A549 (cell line): ENCODE data around the gene PAFAH1B2. TPM values are rescaled to one million over a fixed set of nuclear protein-coding genes. Genes with fewer than 3 reads are reported as not detected.

ENCODE experiments used
- ATAC-seq, 2 experiments: fragments of 200-7000 bp in 1 of 2; fragments of >200 bp in 1 of 2; cut with Nextera tagmentation in 1 of 2; cut with Tn5 transposase in 1 of 2; 3 replicates each; pipeline versions ENCODE4 v1.8.0 to v1.9.1; 2018 to 2020; ENCODE audit warnings: mild to moderate bottlenecking in 1 of 2, moderate library complexity in 1 of 2
- CTCF ChIA-PET: fragments of 300-600 bp; sonication (Branson Sonifier 250); formaldehyde crosslinking; extraction: SDS; loops from one replicate; lab custom pipeline; 2021; ENCODE audit warnings: antibody characterized with exemption, inconsistent platforms; lab: Yijun Ruan, JAX
- POLR2A ChIA-PET: fragments of 350-600 bp; formaldehyde crosslinking; extraction: SDS; loops from one replicate; lab custom pipeline; 2021; ENCODE audit warnings: antibody characterized with exemption, inconsistent platforms; lab: Yijun Ruan, JAX
- DNase-seq, 2 experiments: peaks; one replicate each; pipeline versions ENCODE4 v3.0.0 to v3.0.0-alpha.2; 2011 to 2016; ENCODE audit warnings: low read depth in 1 of 2, low spot score in 1 of 2
- FAIRE-seq: peaks from 2 replicates; lab custom pipeline; 2011; peaks lifted over from hg19 to GRCh38; lab: Jason Lieb, UNC
- H3K27ac ChIP-seq, 2 experiments: fragments of >200 bp; sonication (Bioruptor Twin); formaldehyde crosslinking; 3 replicates each; pipeline ENCODE4 v1.5.1; 2016 to 2017
- H3K4me1 ChIP-seq: fragments of >200 bp; sonication (Bioruptor Twin); formaldehyde crosslinking; 3 replicates; pipeline ENCODE4 v1.6.1; 2016
- H3K4me2 ChIP-seq: fragments of >200 bp; sonication (Bioruptor Twin); formaldehyde crosslinking; 3 replicates; pipeline ENCODE4 v1.6.1; 2016
- H3K4me3 ChIP-seq: fragments of >200 bp; sonication (Bioruptor Twin); formaldehyde crosslinking; 3 replicates; pipeline ENCODE4 v1.5.1; 2016
- H3K9me3 ChIP-seq: fragments of >200 bp; sonication (Bioruptor Twin); formaldehyde crosslinking; 3 replicates; pipeline ENCODE4 v1.6.1; 2016
- CBX8 ChIP-seq: fragments of 200-600 bp; sonication (generic); IDR thresholded peaks from 2 replicates; pipeline ENCODE4 v1.6.1; 2016
- CEBPB ChIP-seq, 2 experiments: fragments of >200 bp in 1 of 2; sonication (Bioruptor Twin) in 1 of 2; formaldehyde crosslinking in 1 of 2; IDR thresholded peaks; 2 replicates each; pipeline ENCODE4 v1.6.1; 2012 to 2016
- CHD2 ChIP-seq: fragments of 150-350 bp; IDR thresholded peaks from 2 replicates; pipeline ENCODE4 v1.6.1; 2014; ENCODE audit warnings: low read length; ENCODE audit not compliant: partially characterized antibody
- CHD4 ChIP-seq: fragments of 200-600 bp; sonication (generic); IDR thresholded peaks from 2 replicates; pipeline ENCODE4 v1.6.1; 2016; ENCODE audit warnings: antibody characterized with exemption, mild to moderate bottlenecking, borderline replicate concordance
- EHF ChIP-seq: fragments of 250-450 bp; sonication (Bioruptor Pico); IDR thresholded peaks from 2 replicates; pipeline ENCODE4 v1.5.0; 2020; ENCODE audit warnings: mild to moderate bottlenecking
- FOXS1 ChIP-seq: fragments of 250-450 bp; sonication (Bioruptor Pico); IDR thresholded peaks from 2 replicates; pipeline ENCODE4 v1.5.0; 2020; ENCODE audit warnings: mild to moderate bottlenecking, moderate library complexity
- GATA3 ChIP-seq: IDR thresholded peaks from 2 replicates; pipeline ENCODE4 v1.6.1; 2012; ENCODE audit warnings: borderline replicate concordance
- HMGXB4 ChIP-seq: fragments of 250-450 bp; sonication (Bioruptor Pico); IDR thresholded peaks from 2 replicates; pipeline ENCODE4 v1.5.0; 2021; ENCODE audit warnings: mild to moderate bottlenecking, moderate library complexity, borderline replicate concordance
- HOXA7 ChIP-seq: fragments of 250-450 bp; sonication (Bioruptor Pico); IDR thresholded peaks from 2 replicates; pipeline ENCODE4 v1.5.0; 2020; ENCODE audit warnings: mild to moderate bottlenecking, moderate library complexity
- HOXB13 ChIP-seq: fragments of 250-450 bp; sonication (Bioruptor Pico); IDR thresholded peaks from 2 replicates; pipeline ENCODE4 v1.5.0; 2020; ENCODE audit warnings: low read depth, mild to moderate bottlenecking, moderate library complexity
- JUNB ChIP-seq: fragments of >200 bp; sonication (Bioruptor Twin); formaldehyde crosslinking; IDR thresholded peaks from 2 replicates; pipeline ENCODE4 v1.6.1; 2016
- KDM1A ChIP-seq: fragments of 200-600 bp; sonication (generic); IDR thresholded peaks from 2 replicates; pipeline ENCODE4 v1.6.1; 2016; ENCODE audit warnings: low read depth, mild to moderate bottlenecking
- KDM5A ChIP-seq: fragments of 200-600 bp; sonication (generic); IDR thresholded peaks from 2 replicates; pipeline ENCODE4 v1.6.1; 2016; ENCODE audit warnings: antibody characterized with exemption, mild to moderate bottlenecking
- MYC ChIP-seq: IDR thresholded peaks from 2 replicates; pipeline ENCODE4 v1.6.1; 2012; ENCODE audit warnings: mild to moderate bottlenecking, inconsistent platforms, low read length, improper control_type of control experiment, borderline replicate concordance
- NFE2L2 ChIP-seq: fragments of 150-350 bp; conservative IDR thresholded peaks from 2 replicates; pipeline ENCODE4 v1.6.1; 2014; ENCODE audit warnings: low read length
- NPAS2 ChIP-seq: fragments of 250-450 bp; sonication (Bioruptor Pico); IDR thresholded peaks from 2 replicates; pipeline ENCODE4 v1.8.0; 2022; ENCODE audit warnings: mild to moderate bottlenecking, moderate library complexity, borderline replicate concordance
- NR3C1 ChIP-seq: fragments of >200 bp; sonication (Bioruptor Twin); formaldehyde crosslinking; IDR thresholded peaks from 3 replicates; pipeline ENCODE4 v1.6.1; 2017
- PBX3 ChIP-seq: IDR thresholded peaks from 2 replicates; pipeline ENCODE4 v1.6.1; 2012
- PHF8 ChIP-seq: fragments of 200-600 bp; sonication (generic); IDR thresholded peaks from 2 replicates; pipeline ENCODE4 v1.6.1; 2016; ENCODE audit warnings: low read depth, mild to moderate bottlenecking, antibody characterized with exemption, moderate library complexity, borderline replicate concordance
- POLR2A ChIP-seq: IDR thresholded peaks from 2 replicates; pipeline ENCODE4 v1.6.1; 2012; ENCODE audit warnings: mild to moderate bottlenecking, low read length
- POLR2AphosphoS2 ChIP-seq: conservative IDR thresholded peaks from 2 replicates; pipeline ENCODE4 v1.6.1; 2012; ENCODE audit warnings: low read length, improper control_type of control experiment, inconsistent platforms
- RAD21 ChIP-seq, 2 experiments: fragments of >200 bp in 1 of 2; sonication (Bioruptor Twin) in 1 of 2; formaldehyde crosslinking in 1 of 2; IDR thresholded peaks in 1 of 2; conservative IDR thresholded peaks in 1 of 2; 2 replicates in 1 of 2; 3 replicates in 1 of 2; pipeline ENCODE4 v1.6.1; 2012 to 2018; ENCODE audit warnings: inconsistent platforms in 1 of 2
- RNF2 ChIP-seq: fragments of 200-600 bp; sonication (generic); IDR thresholded peaks from 2 replicates; pipeline ENCODE4 v1.6.1; 2016; ENCODE audit warnings: low read depth, mild to moderate bottlenecking, antibody characterized with exemption, moderate library complexity, borderline replicate concordance
- SREBF2 ChIP-seq: fragments of 450-650 bp; IDR thresholded peaks from 2 replicates; pipeline ENCODE4 v1.6.1; 2014; ENCODE audit warnings: mild to moderate bottlenecking, moderate library complexity
- ZC3H11A ChIP-seq: fragments of 450-650 bp; IDR thresholded peaks from 2 replicates; pipeline ENCODE4 v1.6.1; 2014; ENCODE audit warnings: antibody characterized with exemption, mild to moderate bottlenecking
- ZFP36 ChIP-seq: fragments of 450-650 bp; IDR thresholded peaks from 2 replicates; pipeline ENCODE4 v1.6.1; 2014; ENCODE audit warnings: borderline replicate concordance; ENCODE audit not compliant: partially characterized antibody
- ZNF302 ChIP-seq: fragments of 250-450 bp; sonication (Bioruptor Pico); IDR thresholded peaks from 2 replicates; pipeline ENCODE4 v1.9.0; 2021; ENCODE audit warnings: inconsistent platforms, mild to moderate bottlenecking, moderate library complexity
- ZSCAN20 ChIP-seq: fragments of 250-450 bp; sonication (Bioruptor Pico); IDR thresholded peaks from 2 replicates; pipeline ENCODE4 v1.8.0; 2022; ENCODE audit warnings: mild to moderate bottlenecking, moderate library complexity
- WGBS: methylation state at CpG from one replicate; pipeline ENCODE4 v1.1.6; 2017; ENCODE audit errors: missing lambda C conversion rate; 5-methylcytosine and 5-hydroxymethylcytosine counted together
- polyA plus RNA-seq, 4 experiments: library from polyadenylated mRNA; depleted of rRNA in 3 of 4; stranded (reverse); fragments of >200 nt; fragmentation: RNase III in 1 of 4; extraction: RNeasy Plus Mini Kit Qiagen cat#74134 plus additional on column Dnase treatment in 1 of 4; gene quantifications; 2 replicates in 3 of 4; 3 replicates in 1 of 4; pipeline ENCODE4 v1.2.3, GENCODE V29; 2011 to 2017
- TF ChIP-seq, protein P1 (sequence below): fragments of 150-350 bp; IDR thresholded peaks from 2 replicates; pipeline ENCODE4 v1.6.1; 2014; ENCODE audit warnings: low read depth, mild to moderate bottlenecking, low read length

The PAFAH1B2 gene
- polyA plus RNA-seq, 2 of the 4 experiments (the other 2 are of a cell fraction) = 32.9 to 55.3 TPM

GRCh38 chr11:117122556-117122955 lies 21.5 kb upstream of the PAFAH1B2 start:
- FAIRE-seq = no peak
- ChIA-PET POLR2A (interaction anchor here (0.6 kb wide), 1 partner anchor 23 kb away, joined by 3 read pairs; no protein-coding TSS in a partner anchor), CTCF (interaction anchor here (1.8 to 4.6 kb wide), 2 partner anchors 16 to 332 kb away, joined by 5 to 17 read pairs; partner anchors contain the start of gene APOA5)
- ATAC-seq = no peak
- Histone ChIP-seq H3K9me3 (no peaks in the 10 kb centered on the region), H3K4me1 (no peaks in the 10 kb centered on the region), H3K4me3 (no peak overlapping the region), H3K27ac (no peak overlapping the region), H3K4me2 (no peak overlapping the region)
- no peak for DNase-seq
- TF ChIP-seq CBX8 (no peak), CEBPB (IDR thresholded peaks at IDR 0.05) (no peak), NR3C1 (no peak), POLR2A (no peak), KDM5A (no peak), HOXA7 (CRISPR knock-in tag) (no peak), EHF (CRISPR knock-in tag) (no peak), HMGXB4 (no peak), HOXB13 (no peak), NPAS2 (no peak), PHF8 (no peak), ZFP36 (no peak), JUNB (no peak), SREBF2 (no peak)
- 59% methylated on average over 5 of the region's 5 CpGs for WGBS

GRCh38 chr11:117126223-117126965 lies 17.7 kb upstream of the PAFAH1B2 start:
- ChIA-PET CTCF (interaction anchor here (1.4 to 4.6 kb wide), 4 partner anchors 9 to 394 kb away, joined by 4 to 17 read pairs (median 6); no protein-coding TSS in a partner anchor), POLR2A (no interaction called here)
- no peak for DNase-seq
- FAIRE-seq = no peak
- no peak for ATAC-seq
- H3K4me1 ChIP-seq = peaks cover 18% of the 10 kb centered on the region
- H3K27ac ChIP-seq = no peak overlapping the region
- 78% methylated on average over 7 of the region's 7 CpGs for WGBS
- no peaks in the 10 kb centered on the region for H3K9me3 ChIP-seq
- TF ChIP-seq PBX3 (no peak), RAD21 (conservative IDR thresholded peaks at IDR 0.05 in 1 of 2, IDR thresholded peaks at IDR 0.05 in 1 of 2) (no peak), SREBF2 (no peak), CHD4 (no peak), POLR2AphosphoS2 (no peak), CEBPB (IDR thresholded peaks at IDR 0.05) (no peak), HMGXB4 (no peak), CHD2 (no peak), PHF8 (no peak), FOXS1 (CRISPR knock-in tag) (no peak), NFE2L2 (no peak), ZC3H11A (no peak), GATA3 (no peak), JUNB (no peak), ZNF302 (CRISPR knock-in tag) (no peak), KDM1A (no peak), RNF2 (no peak), MYC (no peak), ZSCAN20 (CRISPR knock-in tag) (no peak)
- TF ChIP-seq, protein P1, sequence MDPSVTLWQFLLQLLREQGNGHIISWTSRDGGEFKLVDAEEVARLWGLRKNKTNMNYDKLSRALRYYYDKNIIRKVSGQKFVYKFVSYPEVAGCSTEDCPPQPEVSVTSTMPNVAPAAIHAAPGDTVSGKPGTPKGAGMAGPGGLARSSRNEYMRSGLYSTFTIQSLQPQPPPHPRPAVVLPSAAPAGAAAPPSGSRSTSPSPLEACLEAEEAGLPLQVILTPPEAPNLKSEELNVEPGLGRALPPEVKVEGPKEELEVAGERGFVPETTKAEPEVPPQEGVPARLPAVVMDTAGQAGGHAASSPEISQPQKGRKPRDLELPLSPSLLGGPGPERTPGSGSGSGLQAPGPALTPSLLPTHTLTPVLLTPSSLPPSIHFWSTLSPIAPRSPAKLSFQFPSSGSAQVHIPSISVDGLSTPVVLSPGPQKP = no peak
- H3K4me2 ChIP-seq = no peak overlapping the region
- no peak overlapping the region for H3K4me3 ChIP-seq
